ENCODE results near the gene RAB4B. TPM values are rescaled to one million over a fixed set of nuclear protein-coding genes. Genes with fewer than 3 reads are reported as not detected.
"Not testable (repeated sequence)": the region's sequence is repeated elsewhere in the genome, so short reads cannot be mapped to it uniquely, and the experiment has no call there.

Gene RAB4B
- total RNA-seq, 1 donor from 2014 or later, result 43.2 TPM

DNA sequence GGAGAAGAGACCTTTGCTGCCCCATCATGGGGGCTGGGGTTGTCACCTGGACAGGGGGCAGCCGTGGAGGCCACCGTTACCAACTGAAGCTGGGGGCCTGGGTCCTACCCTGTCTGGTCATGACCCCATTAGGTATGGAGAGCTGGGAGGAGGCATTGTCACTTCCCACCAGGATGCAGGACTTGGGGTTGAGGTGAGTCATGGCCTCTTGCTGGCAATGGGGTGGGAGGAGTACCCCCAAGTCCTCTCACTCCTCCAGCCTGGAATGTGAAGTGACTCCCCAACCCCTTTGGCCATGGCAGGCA is 29.9 kb downstream of the RAB4B start:
- TF ChIP-seq, protein P1, sequence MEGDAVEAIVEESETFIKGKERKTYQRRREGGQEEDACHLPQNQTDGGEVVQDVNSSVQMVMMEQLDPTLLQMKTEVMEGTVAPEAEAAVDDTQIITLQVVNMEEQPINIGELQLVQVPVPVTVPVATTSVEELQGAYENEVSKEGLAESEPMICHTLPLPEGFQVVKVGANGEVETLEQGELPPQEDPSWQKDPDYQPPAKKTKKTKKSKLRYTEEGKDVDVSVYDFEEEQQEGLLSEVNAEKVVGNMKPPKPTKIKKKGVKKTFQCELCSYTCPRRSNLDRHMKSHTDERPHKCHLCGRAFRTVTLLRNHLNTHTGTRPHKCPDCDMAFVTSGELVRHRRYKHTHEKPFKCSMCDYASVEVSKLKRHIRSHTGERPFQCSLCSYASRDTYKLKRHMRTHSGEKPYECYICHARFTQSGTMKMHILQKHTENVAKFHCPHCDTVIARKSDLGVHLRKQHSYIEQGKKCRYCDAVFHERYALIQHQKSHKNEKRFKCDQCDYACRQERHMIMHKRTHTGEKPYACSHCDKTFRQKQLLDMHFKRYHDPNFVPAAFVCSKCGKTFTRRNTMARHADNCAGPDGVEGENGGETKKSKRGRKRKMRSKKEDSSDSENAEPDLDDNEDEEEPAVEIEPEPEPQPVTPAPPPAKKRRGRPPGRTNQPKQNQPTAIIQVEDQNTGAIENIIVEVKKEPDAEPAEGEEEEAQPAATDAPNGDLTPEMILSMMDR (IDR thresholded peaks at IDR 0.05; ENCODE audit: partially characterized antibody, unreplicated experiment), result no peak
- Mint-ChIP-seq H3K4me3 (ENCODE audit: unreplicated experiment) (no peak overlapping the region), H3K4me1 (ENCODE audit: low read depth, unreplicated experiment) (peaks cover 47% of the 10 kb centered on the region), H3K36me3 (ENCODE audit: unreplicated experiment) (no peaks in the 10 kb centered on the region), H3K27me3 (ENCODE audit: unreplicated experiment) (peaks cover 18% of the 10 kb centered on the region), H3K27ac (ENCODE audit: unreplicated experiment) (no peak overlapping the region), H3K9me3 (ENCODE audit: unreplicated experiment) (peaks cover 14% of the 10 kb centered on the region)
- no peak for DNase-seq

DNA sequence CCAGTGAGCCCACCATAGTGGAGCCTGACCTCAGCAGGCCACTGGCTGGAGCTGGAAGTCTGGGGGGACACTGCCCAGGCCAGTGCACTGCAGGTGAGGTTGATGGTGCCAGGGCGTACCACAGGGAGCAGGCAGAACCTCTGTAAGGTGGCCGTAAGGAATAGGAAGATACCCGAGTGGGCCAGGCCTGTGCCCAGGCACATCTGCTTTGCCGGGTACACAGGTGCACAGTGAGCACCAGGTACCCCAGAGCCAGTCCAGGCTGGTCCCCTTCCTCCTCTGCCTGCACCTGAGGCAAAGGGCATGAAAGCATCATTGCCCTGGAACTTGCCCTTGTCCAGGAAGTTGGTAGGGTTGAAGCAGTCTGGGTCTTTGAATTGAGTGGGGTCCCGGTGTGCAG is 30.4 kb downstream of the RAB4B start:
- Mint-ChIP-seq H3K9me3 (ENCODE audit: unreplicated experiment) (peaks cover 12% of the 10 kb centered on the region), H3K27me3 (ENCODE audit: unreplicated experiment) (peaks cover 18% of the 10 kb centered on the region), H3K4me3 (ENCODE audit: unreplicated experiment) (no peak overlapping the region), H3K4me1 (ENCODE audit: low read depth, unreplicated experiment) (peaks cover 43% of the 10 kb centered on the region), H3K36me3 (ENCODE audit: unreplicated experiment) (no peaks in the 10 kb centered on the region), H3K27ac (ENCODE audit: unreplicated experiment) (no peak overlapping the region)
- DNase-seq, result no peak
- TF ChIP-seq, protein P1 (IDR thresholded peaks at IDR 0.05; ENCODE audit: partially characterized antibody, unreplicated experiment), result no peak

DNA sequence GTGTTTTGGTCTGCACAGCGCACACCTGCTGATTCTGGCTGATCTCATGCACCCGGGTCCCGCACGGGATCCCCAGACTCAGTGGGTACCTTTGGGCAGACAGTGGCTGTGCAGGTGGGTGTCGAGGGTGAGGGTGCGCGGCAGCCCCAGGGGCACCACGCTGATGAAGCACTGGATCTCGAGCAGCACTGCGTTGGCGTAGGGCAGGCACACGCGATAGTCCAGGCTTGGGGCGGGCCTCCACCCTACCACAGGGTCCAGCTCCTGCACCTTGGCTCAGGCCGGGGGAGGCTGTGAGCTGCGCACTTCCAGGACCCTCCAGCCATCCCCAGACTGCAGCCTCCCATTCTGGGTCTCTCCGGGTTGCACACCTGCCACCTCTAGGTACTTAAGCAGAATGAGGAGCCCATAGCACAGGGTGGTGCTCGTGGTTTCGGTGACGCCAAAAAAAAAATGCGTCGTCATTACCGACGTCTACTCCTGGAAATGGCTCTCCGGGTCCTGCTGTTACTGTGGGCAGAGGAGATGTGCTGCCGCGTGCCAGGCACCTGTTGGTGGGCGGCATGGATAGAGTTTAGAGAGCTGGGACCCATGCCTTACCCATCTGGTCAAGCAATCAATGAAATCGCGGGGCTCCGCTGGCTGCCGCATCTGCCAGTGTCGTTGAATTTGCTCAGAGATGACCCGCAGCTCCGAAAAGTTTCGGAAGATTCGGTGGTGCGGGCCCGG is 31.5 kb downstream of the RAB4B start:
- peaks cover 34% of the 10 kb centered on the region for H3K4me1 Mint-ChIP-seq (ENCODE audit: low read depth, unreplicated experiment)
- H3K9me3 Mint-ChIP-seq (ENCODE audit: unreplicated experiment), result peaks cover 12% of the 10 kb centered on the region
- peaks cover 18% of the 10 kb centered on the region for H3K27me3 Mint-ChIP-seq (ENCODE audit: unreplicated experiment)
- no peak overlapping the region for H3K27ac Mint-ChIP-seq (ENCODE audit: unreplicated experiment)
- TF ChIP-seq, protein P1 (IDR thresholded peaks at IDR 0.05; ENCODE audit: partially characterized antibody, unreplicated experiment), result no peak
- no peaks in the 10 kb centered on the region for H3K36me3 Mint-ChIP-seq (ENCODE audit: unreplicated experiment)
- no peak for DNase-seq
- no peak overlapping the region for H3K4me3 Mint-ChIP-seq (ENCODE audit: unreplicated experiment)

DNA sequence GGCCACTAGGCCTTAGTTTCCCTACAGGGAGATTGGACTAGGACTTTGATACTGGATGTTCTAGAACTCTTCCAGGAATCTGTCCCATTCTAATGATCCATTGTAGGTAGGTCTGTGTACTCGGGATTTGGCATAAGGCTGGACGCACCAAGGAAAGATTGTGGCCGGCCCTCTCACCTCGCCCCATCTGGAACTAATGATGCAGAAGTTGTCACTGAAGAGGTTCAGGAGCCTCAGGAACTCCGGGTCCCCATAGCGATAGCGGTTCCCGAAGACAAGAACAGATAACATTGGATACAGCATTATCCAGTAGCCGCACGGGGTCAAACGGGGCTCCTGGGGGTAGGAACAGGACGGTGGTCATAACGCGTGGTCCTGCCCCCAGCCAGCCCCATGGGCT is 32.1 kb downstream of the RAB4B start:
- TF ChIP-seq, protein P1 (IDR thresholded peaks at IDR 0.05; ENCODE audit: partially characterized antibody, unreplicated experiment), result no peak
- peaks cover 12% of the 10 kb centered on the region for H3K9me3 Mint-ChIP-seq (ENCODE audit: unreplicated experiment)
- DNase-seq, result no peak
- peaks cover 16% of the 10 kb centered on the region for H3K27me3 Mint-ChIP-seq (ENCODE audit: unreplicated experiment)
- no peak overlapping the region for H3K27ac Mint-ChIP-seq (ENCODE audit: unreplicated experiment)
- H3K36me3 Mint-ChIP-seq (ENCODE audit: unreplicated experiment), result no peaks in the 10 kb centered on the region
- peaks cover 27% of the 10 kb centered on the region for H3K4me1 Mint-ChIP-seq (ENCODE audit: low read depth, unreplicated experiment)
- H3K4me3 Mint-ChIP-seq (ENCODE audit: unreplicated experiment), result peak overlapping the region; percentile 64

DNA sequence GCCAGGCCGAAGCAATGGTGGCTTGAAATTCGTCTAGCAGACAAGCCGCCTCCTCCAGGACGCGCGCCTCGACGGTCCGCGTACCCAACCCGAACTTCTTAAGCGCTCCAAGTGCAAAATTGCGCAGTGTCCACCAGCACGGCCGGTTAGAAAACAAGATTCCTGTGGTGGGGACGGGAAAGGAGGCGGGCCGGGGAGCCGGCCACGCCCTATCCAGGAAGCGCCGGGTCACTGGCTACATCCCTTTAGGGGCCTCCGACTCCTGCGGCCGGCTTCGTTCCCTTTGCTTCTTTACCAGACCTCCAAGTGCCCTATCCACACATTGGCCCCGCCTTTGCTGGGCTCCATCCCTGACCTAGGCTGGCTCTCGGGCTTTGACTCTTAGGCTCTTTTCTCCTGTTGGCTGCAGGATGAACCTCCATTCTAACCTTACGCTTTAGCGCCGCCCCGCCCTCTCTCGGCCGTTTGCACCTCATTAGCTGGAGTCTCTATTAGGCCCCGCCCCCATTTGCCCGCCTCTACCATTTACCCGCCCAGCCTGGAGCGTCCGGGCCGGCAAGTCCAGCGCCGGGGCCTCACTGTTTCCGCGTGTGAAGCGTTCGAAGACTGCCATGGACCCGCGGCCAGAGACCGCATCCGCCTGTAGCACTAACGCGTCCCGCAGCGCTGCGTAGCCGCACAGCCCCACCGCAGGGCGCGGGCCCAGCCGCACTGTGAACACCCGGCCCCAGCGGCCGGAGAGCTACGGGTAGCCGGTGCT is 32.8 kb downstream of the RAB4B start:
- H3K27ac Mint-ChIP-seq (ENCODE audit: unreplicated experiment); H3K36me3 Mint-ChIP-seq (ENCODE audit: unreplicated experiment): not testable (repeated sequence)
- DNase-seq, result peak; percentile 77
- peaks cover 22% of the 10 kb centered on the region for H3K4me1 Mint-ChIP-seq (ENCODE audit: low read depth, unreplicated experiment)
- H3K9me3 Mint-ChIP-seq (ENCODE audit: unreplicated experiment), result peaks cover 12% of the 10 kb centered on the region
- H3K27me3 Mint-ChIP-seq (ENCODE audit: unreplicated experiment), result peaks cover 16% of the 10 kb centered on the region
- peak overlapping the region; percentile 94 for H3K4me3 Mint-ChIP-seq (ENCODE audit: unreplicated experiment)
